ENCODE results near the gene LRRC14B.

GRCh38 chr5:166441-167372 lies 24.6 kb upstream of the LRRC14B start:
- TF ChIP-seq, protein P1, sequence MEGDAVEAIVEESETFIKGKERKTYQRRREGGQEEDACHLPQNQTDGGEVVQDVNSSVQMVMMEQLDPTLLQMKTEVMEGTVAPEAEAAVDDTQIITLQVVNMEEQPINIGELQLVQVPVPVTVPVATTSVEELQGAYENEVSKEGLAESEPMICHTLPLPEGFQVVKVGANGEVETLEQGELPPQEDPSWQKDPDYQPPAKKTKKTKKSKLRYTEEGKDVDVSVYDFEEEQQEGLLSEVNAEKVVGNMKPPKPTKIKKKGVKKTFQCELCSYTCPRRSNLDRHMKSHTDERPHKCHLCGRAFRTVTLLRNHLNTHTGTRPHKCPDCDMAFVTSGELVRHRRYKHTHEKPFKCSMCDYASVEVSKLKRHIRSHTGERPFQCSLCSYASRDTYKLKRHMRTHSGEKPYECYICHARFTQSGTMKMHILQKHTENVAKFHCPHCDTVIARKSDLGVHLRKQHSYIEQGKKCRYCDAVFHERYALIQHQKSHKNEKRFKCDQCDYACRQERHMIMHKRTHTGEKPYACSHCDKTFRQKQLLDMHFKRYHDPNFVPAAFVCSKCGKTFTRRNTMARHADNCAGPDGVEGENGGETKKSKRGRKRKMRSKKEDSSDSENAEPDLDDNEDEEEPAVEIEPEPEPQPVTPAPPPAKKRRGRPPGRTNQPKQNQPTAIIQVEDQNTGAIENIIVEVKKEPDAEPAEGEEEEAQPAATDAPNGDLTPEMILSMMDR (IDR thresholded peaks at IDR 0.05) = no peak
- no peak for TF ChIP-seq POLR2A (IDR thresholded peaks at IDR 0.05)
- TF ChIP-seq POLR2AphosphoS5 (IDR thresholded peaks at IDR 0.05; ENCODE audit: insufficient read depth in 1 of 2, low read depth in 1 of 2) = no peak

Data from vagina (tissue), 2 donors.